C4-2B (cell line): ENCODE measurements around the gene EMD.

Experiments
- H3K27ac ChIP-seq: fragments of 450-650 bp; 2 replicates; pipeline ENCODE4 v1.5.1; 2017
- CTCF ChIP-seq: fragments of 450-650 bp; conservative IDR thresholded peaks from 2 replicates; pipeline ENCODE4 v1.5.1; 2017; ENCODE audit warnings: mild to moderate bottlenecking
- ZFX ChIP-seq: fragments of 450-650 bp; IDR thresholded peaks from 2 replicates; pipeline ENCODE4 v1.6.1; 2017

Gene EMD

GRCh38 chrX:154369449-154370299 is 9.4 kb upstream of the EMD start:
- H3K27ac ChIP-seq = peak overlapping the region; percentile 52

GRCh38 chrX:154370300-154371016 is 8.6 kb upstream of the EMD start:
- TF ChIP-seq CTCF (no peak), ZFX (peak; percentile 19; the same call in 1 of the 2 replicates)
- H3K27ac ChIP-seq = peak overlapping the region; percentile 52

More at GRCh38 chrX:154369449-154370299, 9.4 kb upstream of the EMD start:
- no peak for TF ChIP-seq CTCF
- no peak for TF ChIP-seq ZFX

- H3K27ac ChIP-seq = peak overlapping the region; percentile 52
- TF ChIP-seq ZFX (no peak), CTCF (no peak)
Observed at GRCh38 chrX:154371017-154371788, 7.9 kb upstream of the EMD start.

GRCh38 chrX:154371789-154372300 is 7.2 kb upstream of the EMD start:
- no peak overlapping the region for H3K27ac ChIP-seq
- TF ChIP-seq ZFX (no peak), CTCF (no peak)

GRCh38 chrX:154372612-154373022 is 6.5 kb upstream of the EMD start:
- peak overlapping the region; percentile 94; the same call in 1 of the 2 replicates for H3K27ac ChIP-seq
- no peak for TF ChIP-seq ZFX
- TF ChIP-seq CTCF = no peak

GRCh38 chrX:154373340-154374306 is 5.5 kb upstream of the EMD start:
- TF ChIP-seq CTCF (peak; percentile 87), ZFX (no peak)
- H3K27ac ChIP-seq = peak overlapping the region; percentile 94
